GM19467 (cell line): ENCODE results near the gene NOD1.
A peak's percentile ranks its signal among the peaks of the same experiment; 100 is the strongest.
"Not testable (repeated sequence)": the region's sequence is repeated elsewhere in the genome, so short reads cannot be mapped to it uniquely, and the experiment has no call there.

ENCODE experiments used
- ATAC-seq: cut with Tn5 transposase; IDR thresholded peaks from one replicate; pipeline ENCODE4 v1.9.1; 2021; ENCODE audit warnings: mild to moderate bottlenecking, moderate library complexity; ENCODE audit not compliant: unreplicated experiment

Gene NOD1, protein sequence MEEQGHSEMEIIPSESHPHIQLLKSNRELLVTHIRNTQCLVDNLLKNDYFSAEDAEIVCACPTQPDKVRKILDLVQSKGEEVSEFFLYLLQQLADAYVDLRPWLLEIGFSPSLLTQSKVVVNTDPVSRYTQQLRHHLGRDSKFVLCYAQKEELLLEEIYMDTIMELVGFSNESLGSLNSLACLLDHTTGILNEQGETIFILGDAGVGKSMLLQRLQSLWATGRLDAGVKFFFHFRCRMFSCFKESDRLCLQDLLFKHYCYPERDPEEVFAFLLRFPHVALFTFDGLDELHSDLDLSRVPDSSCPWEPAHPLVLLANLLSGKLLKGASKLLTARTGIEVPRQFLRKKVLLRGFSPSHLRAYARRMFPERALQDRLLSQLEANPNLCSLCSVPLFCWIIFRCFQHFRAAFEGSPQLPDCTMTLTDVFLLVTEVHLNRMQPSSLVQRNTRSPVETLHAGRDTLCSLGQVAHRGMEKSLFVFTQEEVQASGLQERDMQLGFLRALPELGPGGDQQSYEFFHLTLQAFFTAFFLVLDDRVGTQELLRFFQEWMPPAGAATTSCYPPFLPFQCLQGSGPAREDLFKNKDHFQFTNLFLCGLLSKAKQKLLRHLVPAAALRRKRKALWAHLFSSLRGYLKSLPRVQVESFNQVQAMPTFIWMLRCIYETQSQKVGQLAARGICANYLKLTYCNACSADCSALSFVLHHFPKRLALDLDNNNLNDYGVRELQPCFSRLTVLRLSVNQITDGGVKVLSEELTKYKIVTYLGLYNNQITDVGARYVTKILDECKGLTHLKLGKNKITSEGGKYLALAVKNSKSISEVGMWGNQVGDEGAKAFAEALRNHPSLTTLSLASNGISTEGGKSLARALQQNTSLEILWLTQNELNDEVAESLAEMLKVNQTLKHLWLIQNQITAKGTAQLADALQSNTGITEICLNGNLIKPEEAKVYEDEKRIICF

DNA sequence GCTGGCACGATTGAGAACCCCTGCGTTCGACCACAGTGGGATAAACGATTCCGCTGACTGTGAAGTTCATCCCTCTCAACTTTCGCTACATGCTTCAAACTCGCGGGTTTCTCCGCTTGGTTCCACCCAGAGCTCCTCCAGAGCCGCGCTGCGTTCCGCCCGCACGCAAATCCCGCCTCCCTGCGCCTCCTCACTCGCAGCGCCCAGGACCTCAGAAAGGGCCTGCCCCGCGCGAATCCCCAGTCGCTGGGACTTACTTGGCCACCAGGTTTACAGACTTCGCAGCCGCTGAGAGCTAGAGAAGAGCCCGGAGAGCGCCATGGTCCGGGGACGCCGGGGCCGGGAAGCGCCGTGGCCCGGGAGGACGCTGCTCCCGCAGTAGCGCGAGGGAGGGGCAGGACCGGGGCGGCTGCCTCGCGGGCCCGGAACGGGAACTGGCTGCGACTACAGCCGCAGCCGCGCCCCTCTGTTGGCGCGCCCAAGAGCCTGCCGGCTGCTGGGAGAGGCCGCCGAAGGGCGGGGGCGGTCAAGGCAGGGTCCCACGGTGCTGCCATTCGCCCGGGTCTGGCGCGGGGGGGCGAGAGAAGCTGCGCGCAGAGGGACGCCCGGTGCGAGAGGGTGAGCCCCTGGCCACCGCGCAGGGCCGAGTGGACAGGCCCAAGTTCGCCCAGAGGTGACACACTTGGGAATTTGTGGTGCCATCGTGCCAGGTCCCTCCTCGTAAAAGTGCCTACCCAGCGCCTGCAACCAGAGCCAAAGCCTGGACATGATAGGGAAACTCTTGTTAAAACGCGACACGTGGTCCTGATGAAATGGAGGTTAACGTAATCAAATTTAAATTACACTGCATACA lies at the start of gene NOD1:
NOD1 (minus strand) TSS at position 436 of the 853 bp plus-strand sequence. CDS start 21,863 bp downstream, outside the sequence.
- ATAC-seq = peak; percentile 88

DNA sequence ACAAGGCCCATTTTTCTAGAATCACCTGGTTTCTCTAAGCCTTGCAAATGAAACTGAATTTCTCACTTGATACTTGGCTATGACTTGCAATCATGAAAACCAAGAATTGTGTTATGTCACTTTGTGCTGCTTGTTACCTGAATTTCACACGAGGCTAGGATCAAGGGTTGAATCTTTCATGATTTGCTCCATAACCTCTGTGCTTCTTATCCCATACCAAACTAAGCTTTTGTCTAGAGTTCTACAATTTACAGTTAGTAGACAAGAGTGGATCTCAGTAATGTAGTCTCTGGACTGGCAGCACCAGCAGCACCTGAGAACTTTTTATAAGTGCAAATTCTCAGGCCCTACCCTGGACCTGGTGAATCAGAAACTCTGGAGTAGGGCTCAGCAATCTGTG lies 48.7 kb upstream of the NOD1 start:
- ATAC-seq = not testable (repeated sequence)

DNA sequence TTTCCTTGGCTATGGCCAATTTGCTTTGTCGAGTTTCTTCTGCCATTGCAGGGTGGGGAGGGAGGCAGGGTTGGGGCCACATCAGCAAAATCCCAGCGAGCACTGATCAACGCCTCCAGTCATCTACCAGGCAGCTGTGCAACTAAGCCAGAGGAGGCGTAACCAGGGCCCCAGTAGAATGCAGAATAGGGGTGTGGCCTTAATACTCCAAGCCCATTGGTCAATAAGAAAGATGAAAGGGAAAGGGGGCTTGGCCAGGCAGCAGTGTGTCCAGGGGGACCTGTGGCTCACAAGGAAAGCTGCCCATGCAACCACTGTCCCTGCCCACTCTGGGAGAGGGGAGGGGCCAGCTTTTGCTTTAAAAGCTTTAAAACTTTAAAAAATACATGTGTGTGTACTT lies 47.6 kb upstream of the NOD1 start:
- no peak for ATAC-seq

DNA sequence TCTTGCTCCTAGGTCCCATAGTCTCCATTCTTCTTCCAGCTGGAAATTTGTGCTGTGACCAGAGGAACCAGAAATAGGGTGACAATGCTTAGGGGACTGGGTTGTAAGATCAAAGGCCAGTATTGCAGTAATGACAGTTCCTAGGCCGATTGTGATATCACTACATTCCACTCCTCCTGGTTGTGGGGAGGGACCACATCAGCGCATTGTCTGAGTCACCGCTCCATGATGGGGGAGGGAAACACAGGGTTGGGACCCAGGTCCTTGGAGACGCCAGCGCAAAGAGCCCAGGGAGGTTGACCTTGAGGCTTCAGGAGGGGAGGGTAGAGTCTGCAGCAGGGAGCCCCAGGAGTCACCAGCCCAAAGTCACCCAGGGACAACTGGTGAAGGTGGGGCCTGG lies 46.8 kb upstream of the NOD1 start:
- no peak for ATAC-seq

DNA sequence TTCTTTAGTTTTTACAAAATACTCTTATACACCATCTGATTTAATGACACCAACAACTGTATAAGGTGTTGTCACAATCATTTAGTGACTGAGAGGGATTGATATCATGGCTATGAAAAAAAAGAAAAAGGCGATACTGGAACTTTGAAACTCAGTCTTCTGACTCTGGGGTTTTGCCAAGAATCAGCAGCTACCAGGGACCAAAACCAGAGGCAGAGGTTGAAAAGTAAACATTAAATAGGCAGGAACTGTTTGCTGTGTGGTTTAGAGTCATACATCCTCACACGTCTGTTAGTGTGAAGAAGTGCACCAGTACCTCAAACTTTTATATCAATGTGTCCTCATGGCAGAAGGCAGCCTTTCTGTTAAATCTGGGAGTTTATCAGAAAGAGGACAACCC lies 46.0 kb upstream of the NOD1 start:
- no peak for ATAC-seq

DNA sequence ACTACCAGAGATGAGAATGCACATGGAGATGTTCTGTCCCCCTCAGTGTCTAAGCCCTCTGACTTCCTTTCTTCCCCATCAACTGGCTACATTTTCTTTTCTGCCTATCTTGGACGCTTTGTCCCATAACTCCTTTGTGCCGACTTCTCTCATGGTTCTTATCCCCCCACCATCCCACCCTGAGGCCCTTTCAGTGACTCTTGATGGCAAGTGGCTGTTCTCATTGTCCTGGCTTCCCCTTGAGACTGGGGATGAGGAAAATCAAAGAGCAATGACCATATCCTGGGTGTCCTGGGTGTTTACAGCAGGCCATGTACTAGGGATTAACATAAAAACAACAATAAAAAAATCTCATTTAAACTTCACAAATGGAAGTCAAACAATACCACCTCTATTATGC lies 44.9 kb upstream of the NOD1 start:
- no peak for ATAC-seq

DNA sequence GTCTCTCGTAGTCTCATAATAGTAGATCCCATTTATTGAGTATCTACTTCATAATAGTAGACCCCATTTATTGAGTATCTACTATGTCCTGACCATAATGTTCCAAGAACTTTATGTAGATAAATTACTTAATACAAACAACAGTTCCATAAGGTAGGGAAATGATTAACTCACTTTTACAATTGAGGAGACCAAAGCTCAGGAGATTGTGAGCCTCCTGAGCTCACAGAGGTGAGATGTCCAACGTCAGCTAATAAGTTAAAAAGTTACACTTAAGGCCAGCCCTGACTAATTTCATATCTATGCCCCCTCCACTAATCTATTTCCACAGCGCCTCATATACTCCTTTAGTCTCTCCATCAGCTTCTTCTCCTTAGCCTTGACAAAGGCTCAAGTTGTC lies 43.6 kb upstream of the NOD1 start:
- ATAC-seq = no peak

DNA sequence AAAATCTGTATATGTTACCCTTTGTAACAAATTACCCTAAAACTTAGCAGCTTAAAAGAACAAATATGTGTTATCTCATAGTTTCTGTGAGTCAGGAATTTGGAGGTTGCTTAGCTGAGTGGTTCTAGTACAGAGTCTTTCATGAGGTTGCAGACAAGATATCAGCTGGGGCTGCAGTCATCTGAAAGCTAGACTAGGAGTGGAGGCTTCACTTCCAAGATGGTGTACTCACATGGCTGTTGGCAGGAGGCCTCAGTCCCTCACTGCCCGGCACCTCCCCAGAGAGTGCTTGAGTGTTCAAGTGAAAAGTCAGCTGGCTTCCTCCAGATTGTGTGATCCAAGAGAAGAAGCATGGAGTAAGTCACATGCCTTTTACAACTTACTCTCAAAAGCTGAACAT lies 42.9 kb upstream of the NOD1 start:
- ATAC-seq = no peak

DNA sequence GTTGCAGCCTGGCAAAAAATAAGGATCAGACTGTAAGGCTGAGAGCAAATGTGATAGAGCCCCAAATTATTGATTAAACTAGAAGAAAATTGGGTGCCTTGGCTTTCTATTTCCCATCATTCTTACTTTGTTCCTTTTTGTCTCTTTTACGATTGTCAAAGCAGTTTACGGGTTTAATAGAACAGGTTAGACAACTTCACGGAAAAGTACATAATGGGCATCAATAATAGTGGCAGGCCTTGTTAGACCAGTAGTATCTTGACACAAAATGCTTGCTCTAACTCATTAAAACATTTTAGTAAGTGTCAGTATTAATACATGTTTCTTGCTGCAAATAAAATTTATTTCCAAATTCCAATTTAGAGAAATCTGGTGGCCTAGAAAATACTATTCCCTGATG lies 40.5 kb upstream of the NOD1 start:
- no peak for ATAC-seq

DNA sequence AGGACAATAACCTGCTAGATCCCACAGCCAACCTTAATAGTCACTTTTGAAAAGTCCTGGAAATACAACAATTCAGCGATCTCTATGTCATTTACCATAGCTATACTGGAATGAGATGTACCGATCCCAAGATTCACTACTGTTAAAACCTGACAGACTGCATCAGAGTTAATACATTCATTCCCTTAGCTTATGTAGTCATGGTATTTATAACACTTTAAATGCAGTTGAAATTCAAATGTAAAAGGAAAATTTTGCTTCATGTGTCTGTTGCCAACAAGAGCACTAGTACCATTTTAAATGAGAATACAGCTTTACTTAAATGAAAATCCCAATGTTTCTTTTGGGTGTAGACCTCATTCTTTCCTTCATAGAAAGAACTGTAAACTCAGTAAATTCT lies 37.2 kb upstream of the NOD1 start:
- ATAC-seq = no peak

DNA sequence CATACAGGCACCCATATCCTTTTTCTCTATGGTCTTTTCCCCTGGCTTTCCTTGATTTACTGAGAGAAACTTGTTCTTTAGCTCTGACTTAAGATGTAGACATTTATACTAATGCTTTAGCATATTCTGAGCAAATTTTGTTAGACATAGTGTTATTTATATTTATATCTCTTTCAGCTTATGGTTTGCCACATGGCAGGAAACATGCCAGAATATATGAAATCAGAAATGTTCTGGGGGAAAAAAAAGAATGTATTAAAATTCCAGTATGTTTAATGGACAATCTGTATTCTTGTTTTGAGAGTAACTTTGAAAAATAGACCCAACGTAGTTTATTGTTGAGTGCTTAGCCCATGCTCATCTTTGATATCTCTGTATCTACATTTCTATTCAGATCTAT lies 36.2 kb upstream of the NOD1 start:
- no peak for ATAC-seq

DNA sequence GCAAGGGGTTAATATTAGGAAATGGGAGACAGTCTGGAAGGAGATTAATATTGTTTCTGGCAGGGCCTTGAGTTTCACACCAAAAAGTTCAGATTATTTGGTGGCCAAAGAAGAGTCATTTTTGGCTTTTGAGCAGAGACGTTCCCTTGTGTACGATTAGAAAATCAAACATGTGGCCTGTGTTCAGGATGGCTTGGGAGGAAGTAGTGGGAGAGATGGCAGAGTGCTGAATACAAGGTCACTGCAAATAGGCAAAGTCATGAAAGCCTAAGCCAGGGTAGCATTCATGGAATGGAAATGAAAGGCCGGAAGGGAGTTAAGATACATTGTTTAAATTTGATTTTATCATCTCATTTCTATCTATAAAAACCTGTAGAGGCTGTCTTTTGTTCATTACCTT lies 35.6 kb upstream of the NOD1 start:
- ATAC-seq = no peak

DNA sequence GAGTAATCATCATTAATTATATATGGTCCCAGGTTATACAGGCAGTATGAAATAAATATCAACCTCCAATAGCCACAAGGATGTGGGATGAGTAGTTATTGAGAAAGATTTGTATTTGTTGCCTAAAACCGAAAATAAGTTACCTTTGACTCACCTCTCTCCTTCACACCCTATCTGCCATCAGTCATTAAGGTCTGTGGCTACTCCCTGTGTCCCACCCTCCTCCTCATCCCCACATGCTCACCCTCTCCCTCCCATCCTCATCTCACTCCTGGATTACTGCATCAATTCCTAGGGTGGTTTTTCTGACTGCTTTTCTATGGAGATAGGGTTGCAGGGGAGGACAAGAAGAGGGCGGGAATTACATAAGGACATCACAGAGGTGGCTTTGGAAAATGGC lies 35.2 kb upstream of the NOD1 start:
- no peak for ATAC-seq

DNA sequence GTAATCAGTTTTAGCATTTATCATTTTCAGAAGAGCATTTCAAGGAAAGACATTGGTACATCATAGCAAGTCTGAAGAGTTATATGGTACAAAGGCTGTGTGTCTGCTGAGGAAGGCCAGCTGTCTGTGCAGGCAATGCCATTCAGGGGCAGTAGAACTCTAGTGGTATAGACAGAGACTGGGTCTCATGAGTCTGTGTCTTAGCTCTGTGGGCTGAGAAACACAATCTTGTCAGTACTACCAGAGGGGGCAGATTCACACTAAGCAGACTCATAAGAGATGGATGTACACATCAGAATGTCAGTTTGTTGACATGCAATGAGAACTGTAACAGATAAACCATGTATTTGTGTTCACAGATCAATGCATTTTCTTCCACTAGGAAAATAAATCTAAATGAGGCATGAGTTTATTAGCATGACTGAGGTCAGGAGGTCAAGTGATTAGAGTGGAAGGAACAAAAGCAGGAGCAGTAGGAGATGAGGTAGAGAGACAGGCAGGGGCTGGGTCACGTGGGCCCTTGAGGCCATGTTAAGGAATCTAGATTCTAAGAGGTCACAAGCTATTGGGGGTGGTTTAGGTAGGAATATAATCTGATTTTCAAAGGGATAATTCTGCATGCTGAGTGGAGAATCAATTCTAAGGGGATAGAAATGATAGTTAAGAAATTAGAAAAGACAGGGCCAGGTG lies 33.5 kb upstream of the NOD1 start:
- no peak for ATAC-seq

DNA sequence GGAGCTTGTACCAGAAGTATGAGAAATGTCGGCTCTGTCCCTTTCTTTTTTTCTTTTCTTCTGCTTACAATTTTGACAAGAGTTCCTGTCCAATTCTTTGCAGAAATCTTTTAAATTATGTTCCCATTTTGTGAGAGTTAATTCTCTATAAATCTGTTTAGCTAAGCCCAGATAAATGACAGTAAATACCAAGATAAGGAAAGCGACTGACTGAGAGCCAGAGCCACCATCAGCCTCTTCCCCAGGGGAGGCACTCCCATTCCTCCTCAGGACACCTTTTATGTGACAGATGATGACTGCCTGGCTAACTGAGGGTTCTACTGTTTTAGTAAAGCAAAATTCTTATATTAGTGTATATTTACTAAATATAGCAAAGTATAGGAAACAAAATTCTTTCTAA lies 32.9 kb upstream of the NOD1 start:
- ATAC-seq = no peak

DNA sequence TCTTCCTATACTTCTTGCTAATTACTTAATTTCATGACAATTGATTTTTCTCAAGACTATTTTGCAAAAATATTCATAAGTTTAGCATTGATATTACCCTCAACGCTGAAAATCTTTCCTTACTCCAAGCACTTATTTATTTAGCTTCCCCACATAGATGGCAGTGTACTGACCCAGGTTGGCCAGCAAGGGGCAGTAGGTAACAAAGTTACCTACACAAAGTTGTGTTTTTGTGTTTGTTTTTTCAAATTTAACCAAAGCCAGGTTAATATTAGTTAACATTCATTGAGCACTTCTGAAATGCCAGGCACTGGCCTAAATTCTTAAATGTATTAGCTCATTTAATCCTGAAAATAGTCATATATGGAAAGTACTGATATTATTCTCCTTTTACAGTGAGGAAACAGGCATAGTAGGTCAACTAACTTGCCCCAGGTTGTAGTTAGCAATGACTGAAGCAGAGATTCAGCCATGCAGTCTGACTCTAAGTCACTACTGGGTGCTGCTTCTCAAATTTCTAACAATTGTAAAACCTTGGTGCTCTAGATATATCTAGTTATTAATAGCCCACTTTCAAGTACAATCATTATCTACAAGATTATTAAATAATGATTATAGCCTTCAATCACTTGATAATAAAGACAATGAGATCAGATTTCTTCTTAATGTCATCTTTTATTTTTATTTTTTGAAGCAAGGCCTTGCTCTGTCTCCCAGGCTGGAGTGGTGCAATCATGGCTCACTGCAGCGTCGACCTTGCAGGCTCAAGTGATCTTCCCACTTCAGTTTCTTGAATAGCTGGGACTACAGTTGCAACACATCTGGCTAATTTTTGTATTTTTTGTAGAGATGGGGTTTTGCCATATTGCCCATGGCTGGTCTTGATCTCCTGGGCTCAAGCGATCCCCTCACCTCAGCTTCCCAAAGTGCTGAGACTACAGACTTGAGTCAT lies 31.8 kb upstream of the NOD1 start:
- no peak for ATAC-seq

DNA sequence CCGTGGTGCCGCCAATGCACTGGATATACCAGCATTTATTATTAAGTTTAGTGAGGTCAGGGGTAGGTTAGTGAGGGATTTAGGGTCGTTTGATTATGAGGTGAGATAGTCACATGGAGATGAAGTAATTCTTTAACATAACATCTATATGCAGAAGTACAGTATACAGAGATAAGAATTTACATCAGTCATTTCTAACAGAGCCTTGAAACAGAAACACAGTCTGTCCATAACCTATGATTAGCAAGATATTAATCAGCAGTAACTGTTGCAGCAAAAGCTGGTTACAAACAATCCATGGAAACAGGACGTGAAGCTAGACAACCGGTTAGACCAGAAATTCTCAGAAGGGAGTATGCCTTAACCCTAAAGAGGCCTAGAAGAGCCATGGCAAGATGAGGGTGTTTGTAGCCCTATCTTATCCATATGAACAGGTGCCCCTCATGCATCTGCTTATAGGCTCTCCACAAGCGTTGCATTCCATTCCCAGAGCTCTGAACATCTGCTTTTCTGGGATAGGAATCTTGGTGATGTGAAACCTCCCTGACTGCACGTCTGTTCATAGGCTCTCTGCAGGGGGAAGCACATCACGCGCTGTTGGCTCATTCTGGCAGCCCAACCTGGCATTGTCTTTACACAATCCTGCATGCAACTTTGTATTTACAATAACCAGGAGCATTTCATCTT lies 30.7 kb upstream of the NOD1 start:
- ATAC-seq = not testable (repeated sequence)

DNA sequence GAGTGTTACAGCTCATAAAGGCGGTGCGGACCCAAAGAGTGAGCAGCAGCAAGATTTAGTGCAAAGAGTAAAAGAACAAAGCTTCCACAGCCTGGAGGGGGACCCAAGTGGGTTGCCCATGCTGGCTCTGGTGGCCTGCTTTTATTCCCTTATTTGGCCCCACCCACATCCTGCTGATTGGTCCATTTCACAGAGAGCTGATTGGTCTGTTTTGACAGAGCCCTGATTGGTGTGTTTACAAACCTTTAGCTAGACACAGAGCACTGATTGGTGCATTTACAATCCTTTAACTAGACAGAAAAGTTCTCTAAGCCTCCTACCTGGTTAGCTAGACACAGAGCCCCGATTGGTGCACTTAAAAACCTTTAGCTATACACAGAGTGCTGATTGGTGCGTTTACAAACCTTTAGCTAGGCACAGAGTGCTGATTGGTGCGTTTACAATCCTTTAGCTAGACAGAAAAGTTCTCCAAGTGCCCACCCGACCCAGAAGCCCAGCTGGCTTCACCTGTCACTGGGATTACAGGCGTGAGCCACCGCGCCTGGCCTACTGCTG lies 28.8 kb upstream of the NOD1 start:
- ATAC-seq = not testable (repeated sequence)
